NCI-H146 treated with DMSO at 0.1 percent for 48 hours (cell line): ENCODE measurements around the gene KIR3DL1.
"Not testable (repeated sequence)": the region's sequence is repeated elsewhere in the genome, so short reads cannot be mapped to it uniquely, and the experiment has no call there.

Experiments
- DNase-seq: peaks from one replicate; lab custom pipeline; 2025; ENCODE audit not compliant: unreplicated experiment; lab: John Stamatoyannopoulos, UW

KIR3DL1 gene

GRCh38 chr19:54806516-54806838, 9.8 kb upstream of the KIR3DL1 start:
- no peak for DNase-seq

- not testable (repeated sequence) for DNase-seq
Measured at GRCh38 chr19:54814571-54814970, 1.7 kb upstream of the KIR3DL1 start.

GRCh38 chr19:54817670-54818536, 1.6 kb downstream of the KIR3DL1 start:
- DNase-seq, result no peak

GRCh38 chr19:54824416-54824815, 8.1 kb downstream of the KIR3DL1 start:
- not testable (repeated sequence) for DNase-seq

- not testable (repeated sequence) for DNase-seq
Measured at GRCh38 chr19:54825326-54825725, 9.1 kb downstream of the KIR3DL1 start.

GRCh38 chr19:54828064-54828463, 11.8 kb downstream of the KIR3DL1 start:
- DNase-seq, result not testable (repeated sequence)

- DNase-seq, result not testable (repeated sequence)
Measured at GRCh38 chr19:54832496-54832895, 16.2 kb downstream of the KIR3DL1 start, which contains the start of gene KIR2DS4. Gene KIR2DS4 (plus strand): TSS chr19:54832676.

GRCh38 chr19:54835126-54835525, 18.9 kb downstream of the KIR3DL1 start:
- DNase-seq, result not testable (repeated sequence)

- not testable (repeated sequence) for DNase-seq
Measured at GRCh38 chr19:54837522-54837921, 21.3 kb downstream of the KIR3DL1 start.

- DNase-seq, result not testable (repeated sequence)
Measured at GRCh38 chr19:54843171-54843570, 26.9 kb downstream of the KIR3DL1 start.

- DNase-seq, result not testable (repeated sequence)
Measured at GRCh38 chr19:54850061-54850640, 33.9 kb downstream of the KIR3DL1 start, which contains the start of gene KIR3DL2. Gene KIR3DL2 (plus strand): TSS chr19:54850443. CDS start chr19:54850476, 33 bp downstream.

- no peak for DNase-seq
Measured at GRCh38 chr19:54850930-54851329, 34.7 kb downstream of the KIR3DL1 start.

- DNase-seq, result no peak
Measured at GRCh38 chr19:54851353-54851752, 35.1 kb downstream of the KIR3DL1 start.

GRCh38 chr19:54855241-54855640, 39.0 kb downstream of the KIR3DL1 start:
- DNase-seq, result not testable (repeated sequence)

- DNase-seq, result not testable (repeated sequence)
Measured at GRCh38 chr19:54858476-54858875, 42.2 kb downstream of the KIR3DL1 start.

GRCh38 chr19:54859421-54859820, 43.2 kb downstream of the KIR3DL1 start:
- not testable (repeated sequence) for DNase-seq

- DNase-seq, result not testable (repeated sequence)
Measured at GRCh38 chr19:54863459-54863858, 47.2 kb downstream of the KIR3DL1 start.

- DNase-seq, result no peak
Measured at GRCh38 chr19:54871696-54872095, 55.4 kb downstream of the KIR3DL1 start.

GRCh38 chr19:54873990-54874389, 57.7 kb downstream of the KIR3DL1 start, which contains the start of gene FCAR:
Gene FCAR (plus strand): TSS chr19:54874235. CDS start chr19:54874290, 55 bp downstream.
- no peak for DNase-seq

GRCh38 chr19:54875506-54875905, 59.2 kb downstream of the KIR3DL1 start:
- DNase-seq, result no peak

- DNase-seq, result no peak
Measured at GRCh38 chr19:54877471-54877870, 61.2 kb downstream of the KIR3DL1 start.
